ENCODE data around the gene C1QTNF6.

DNA sequence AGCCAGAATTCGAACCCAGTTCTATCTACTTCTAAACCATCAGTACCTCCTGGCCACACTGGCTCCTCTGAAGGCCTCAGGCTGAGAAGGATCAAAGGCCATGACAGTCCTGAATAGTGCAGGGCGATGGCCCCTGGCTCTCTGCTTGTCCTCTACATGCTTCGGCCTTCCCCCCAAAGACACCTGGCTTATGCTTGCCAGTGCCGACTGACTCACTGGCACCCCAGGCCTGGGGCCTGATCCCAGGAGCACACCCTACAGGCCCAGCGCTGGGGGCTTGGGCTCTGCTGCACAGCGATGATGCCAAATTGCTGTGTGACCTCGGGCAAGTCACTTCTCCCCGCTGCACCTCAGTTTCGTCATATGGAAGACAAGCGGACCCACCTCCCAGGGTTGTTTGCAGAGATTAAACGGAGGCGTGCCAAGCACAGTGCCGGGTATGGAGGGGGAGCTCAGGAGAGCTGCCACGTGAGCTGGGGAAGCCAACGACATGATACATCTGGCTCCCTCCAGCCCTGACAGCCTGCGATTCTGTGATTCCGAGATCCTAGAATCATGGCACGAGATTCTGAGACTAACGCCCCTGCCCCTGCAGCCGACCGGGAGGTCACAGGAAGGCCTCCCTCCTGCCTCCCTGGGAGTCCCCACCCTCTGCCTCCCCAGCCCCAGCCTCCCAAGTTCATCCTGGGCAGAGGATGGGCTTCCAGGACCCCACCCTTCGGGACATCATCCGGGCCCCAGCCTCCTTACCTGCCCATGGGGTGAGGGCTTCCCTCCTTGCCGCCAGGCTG, 23.2 kb upstream of the C1QTNF6 start:
- TF ChIP-seq CTCF (IDR thresholded peaks at IDR 0.05 in 2 of 3, conservative IDR thresholded peaks at IDR 0.05 in 1 of 3; ENCODE audit: borderline replicate concordance in 1 of 3, insufficient read depth in 1 of 3, low read depth in 2 of 3, low read length in 2 of 3) (no peak), POLR2AphosphoS5 (IDR thresholded peaks at IDR 0.05; ENCODE audit: low read depth, low read length) (no peak), SIN3A (IDR thresholded peaks at IDR 0.05; ENCODE audit: low read depth) (no peak)

Data from HCT116 (cell line).